ENCODE measurements around the gene LIPK. TPM values are rescaled to one million over a fixed set of nuclear protein-coding genes. Genes with fewer than 3 reads are reported as not detected.
"Not testable (repeated sequence)": the region's sequence is repeated elsewhere in the genome, so short reads cannot be mapped to it uniquely, and the experiment has no call there.

The LIPK gene
- total and polyA plus RNA-seq, 2 experiments from 2014 or later: not detected

- DNase-seq (ENCODE audit: low spot score): no peak
- H3K27me3 ChIP-seq: peaks cover 5% of the 10 kb centered on the region
- no peak overlapping the region for H3K4me2 ChIP-seq
- 81% methylated on average over 2 of the region's 2 CpGs for WGBS (ENCODE audit: low lambda C conversion rate, missing lambda C conversion rate)
- H3K4me3 ChIP-seq: no peak overlapping the region
- H4K20me1 ChIP-seq (ENCODE audit: insufficient read depth, poor library complexity, severe bottlenecking): no peaks in the 10 kb centered on the region
- TF ChIP-seq EZH2phosphoT487 (IDR thresholded peaks at IDR 0.05; ENCODE audit: low read depth, severe bottlenecking, unreplicated experiment) (no peak), CTCF (IDR thresholded peaks at IDR 0.05; ENCODE audit: poor library complexity) (no peak), EZH2 (IDR thresholded peaks at IDR 0.05; ENCODE audit: borderline replicate concordance) (no peak)
- H3K4me1 ChIP-seq (ENCODE audit: insufficient read depth): no peaks in the 10 kb centered on the region
- H3K9me2 ChIP-seq (replicated peaks; ENCODE audit: insufficient read depth): no peaks in the 10 kb centered on the region
- H3K36me3 ChIP-seq (replicated peaks; ENCODE audit: insufficient read depth, low read depth): no peaks in the 10 kb centered on the region
- no peaks in the 10 kb centered on the region for H3K79me2 ChIP-seq
- no peaks in the 10 kb centered on the region for H3K9me3 ChIP-seq (ENCODE audit: low read depth)
- no peak overlapping the region for H2AFZ ChIP-seq
- H3K27ac ChIP-seq: no peak overlapping the region
These were observed 27.2 kb downstream of the LIPK start for GRCh38 chr10:88733215-88733614.

- no peaks in the 10 kb centered on the region for H3K9me3 ChIP-seq (ENCODE audit: low read depth)
- no peaks in the 10 kb centered on the region for H3K36me3 ChIP-seq (replicated peaks; ENCODE audit: insufficient read depth, low read depth)
- 76% methylated on average over 1 of the region's 1 CpG for WGBS (ENCODE audit: low lambda C conversion rate, missing lambda C conversion rate)
- H2AFZ ChIP-seq: no peak overlapping the region
- H3K27me3 ChIP-seq: peaks cover 14% of the 10 kb centered on the region
- TF ChIP-seq CTCF (IDR thresholded peaks at IDR 0.05; ENCODE audit: poor library complexity) (no peak), EZH2 (IDR thresholded peaks at IDR 0.05; ENCODE audit: borderline replicate concordance) (no peak), EZH2phosphoT487 (IDR thresholded peaks at IDR 0.05; ENCODE audit: low read depth, severe bottlenecking, unreplicated experiment) (no peak)
- DNase-seq (ENCODE audit: low spot score): no peak
- H3K4me3 ChIP-seq: no peak overlapping the region
- no peaks in the 10 kb centered on the region for H4K20me1 ChIP-seq (ENCODE audit: insufficient read depth, poor library complexity, severe bottlenecking)
- H3K79me2 ChIP-seq: no peaks in the 10 kb centered on the region
- H3K4me2 ChIP-seq: no peak overlapping the region
- H3K9me2 ChIP-seq (replicated peaks; ENCODE audit: insufficient read depth): no peaks in the 10 kb centered on the region
- H3K4me1 ChIP-seq (ENCODE audit: insufficient read depth): no peaks in the 10 kb centered on the region
- H3K27ac ChIP-seq: no peak overlapping the region
These were observed 29.6 kb downstream of the LIPK start for GRCh38 chr10:88735661-88736060.

- not testable (repeated sequence) for H3K36me3 ChIP-seq (replicated peaks; ENCODE audit: insufficient read depth, low read depth); H3K27ac ChIP-seq; H4K20me1 ChIP-seq (ENCODE audit: insufficient read depth, poor library complexity, severe bottlenecking); DNase-seq (ENCODE audit: low spot score); H3K4me3 ChIP-seq; H3K9me2 ChIP-seq (replicated peaks; ENCODE audit: insufficient read depth); H3K4me2 ChIP-seq; H2AFZ ChIP-seq; H3K9me3 ChIP-seq (ENCODE audit: low read depth); H3K4me1 ChIP-seq (ENCODE audit: insufficient read depth); H3K79me2 ChIP-seq
- WGBS (ENCODE audit: low lambda C conversion rate, missing lambda C conversion rate): 69% methylated on average over 5 of the region's 5 CpGs
- peaks cover 17% of the 10 kb centered on the region for H3K27me3 ChIP-seq
These were observed 35.9 kb downstream of the LIPK start for GRCh38 chr10:88741921-88742320.

- WGBS (ENCODE audit: low lambda C conversion rate, missing lambda C conversion rate): 94% methylated on average over 1 of the region's 1 CpG
- no peak overlapping the region for H2AFZ ChIP-seq
These were observed 36.4 kb downstream of the LIPK start for GRCh38 chr10:88742448-88742847.

More at GRCh38 chr10:88742448-88742847, 36.4 kb downstream of the LIPK start:
- H3K9me3 ChIP-seq (ENCODE audit: low read depth): no peaks in the 10 kb centered on the region
- H3K36me3 ChIP-seq (replicated peaks; ENCODE audit: insufficient read depth, low read depth): no peaks in the 10 kb centered on the region
- H3K9me2 ChIP-seq (replicated peaks; ENCODE audit: insufficient read depth): no peaks in the 10 kb centered on the region
- peaks cover 17% of the 10 kb centered on the region for H3K27me3 ChIP-seq
- no peak for DNase-seq (ENCODE audit: low spot score)
- H3K4me3 ChIP-seq: no peak overlapping the region
- TF ChIP-seq EZH2 (IDR thresholded peaks at IDR 0.05; ENCODE audit: borderline replicate concordance): no peak
- no peak for TF ChIP-seq EZH2phosphoT487 (IDR thresholded peaks at IDR 0.05; ENCODE audit: low read depth, severe bottlenecking, unreplicated experiment)
- TF ChIP-seq CTCF (IDR thresholded peaks at IDR 0.05; ENCODE audit: poor library complexity): no peak
- no peaks in the 10 kb centered on the region for H4K20me1 ChIP-seq (ENCODE audit: insufficient read depth, poor library complexity, severe bottlenecking)
- no peaks in the 10 kb centered on the region for H3K4me1 ChIP-seq (ENCODE audit: insufficient read depth)
- H3K4me2 ChIP-seq: no peak overlapping the region
- H3K27ac ChIP-seq: no peak overlapping the region
- no peaks in the 10 kb centered on the region for H3K79me2 ChIP-seq
